HG02678 (cell line): ENCODE results near the gene NFASC.

Experiments used
- ATAC-seq: cut with Tn5 transposase; IDR thresholded peaks from one replicate; pipeline ENCODE4 v1.9.1; 2021; ENCODE audit warnings: mild to moderate bottlenecking, moderate library complexity; ENCODE audit not compliant: unreplicated experiment

NFASC gene

DNA sequence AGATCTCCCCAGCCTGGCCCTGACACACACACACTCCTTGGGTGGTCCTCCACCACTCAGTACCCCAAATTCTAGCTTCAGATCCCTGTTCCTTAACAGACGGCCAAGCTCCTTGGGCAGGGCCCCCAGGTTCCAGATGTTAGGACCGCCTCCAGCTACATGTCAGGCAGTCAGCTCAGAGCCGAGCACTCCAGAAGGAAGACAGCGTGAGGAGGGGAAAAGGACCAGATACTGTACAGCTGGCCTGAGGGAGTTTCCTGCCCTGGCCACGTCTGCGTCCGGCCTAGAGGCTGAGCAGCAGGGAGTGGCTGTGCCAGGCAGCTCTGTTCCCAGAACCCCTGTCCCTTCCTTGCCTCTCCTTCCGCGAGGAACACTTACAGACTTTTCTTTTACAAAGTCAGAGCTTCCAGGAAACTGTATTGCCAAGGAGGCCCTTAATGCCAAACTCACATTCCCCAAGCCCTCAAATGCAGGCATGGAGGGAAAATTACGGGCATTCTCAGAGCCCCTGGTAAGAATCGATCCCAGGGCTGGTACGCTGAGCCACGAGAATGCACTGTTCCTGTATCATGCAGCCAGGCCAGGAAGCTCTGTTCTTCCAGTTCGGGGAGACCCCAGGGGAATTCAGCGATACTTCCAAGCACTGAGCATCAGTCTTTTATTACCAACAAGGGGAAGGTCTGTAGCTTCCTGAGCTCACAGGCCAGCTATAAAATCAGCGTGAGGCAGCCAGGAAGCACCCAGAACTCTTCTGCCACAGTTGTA is 127.1 kb downstream of the NFASC start:
- ATAC-seq, result no peak

DNA sequence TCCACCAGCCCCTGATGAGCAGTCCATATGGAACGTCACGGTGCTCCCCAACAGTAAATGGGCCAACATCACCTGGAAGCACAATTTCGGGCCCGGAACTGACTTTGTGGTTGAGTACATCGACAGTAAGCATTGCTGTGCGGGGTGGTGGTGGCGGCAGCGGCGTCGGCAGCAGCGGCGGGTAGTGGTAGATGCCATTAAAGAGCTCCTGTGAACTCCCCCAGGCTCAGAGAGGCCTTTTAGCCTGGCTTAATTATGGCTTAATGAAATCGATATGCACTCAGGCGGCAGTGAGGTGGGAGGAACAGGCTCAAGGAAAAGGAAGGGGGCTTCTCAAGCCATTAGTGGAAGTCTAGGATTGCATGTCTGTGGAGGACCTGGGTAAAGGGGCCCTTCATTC is 130.5 kb downstream of the NFASC start:
- ATAC-seq, result no peak

- no peak for ATAC-seq
These were observed 132.0 kb downstream of the NFASC start for GRCh38 chr1:205002705-205003104.

- no peak for ATAC-seq
These were observed 132.9 kb downstream of the NFASC start for GRCh38 chr1:205003358-205004131.

GRCh38 chr1:205004351-205004750 is 133.7 kb downstream of the NFASC start:
- ATAC-seq, result no peak

DNA sequence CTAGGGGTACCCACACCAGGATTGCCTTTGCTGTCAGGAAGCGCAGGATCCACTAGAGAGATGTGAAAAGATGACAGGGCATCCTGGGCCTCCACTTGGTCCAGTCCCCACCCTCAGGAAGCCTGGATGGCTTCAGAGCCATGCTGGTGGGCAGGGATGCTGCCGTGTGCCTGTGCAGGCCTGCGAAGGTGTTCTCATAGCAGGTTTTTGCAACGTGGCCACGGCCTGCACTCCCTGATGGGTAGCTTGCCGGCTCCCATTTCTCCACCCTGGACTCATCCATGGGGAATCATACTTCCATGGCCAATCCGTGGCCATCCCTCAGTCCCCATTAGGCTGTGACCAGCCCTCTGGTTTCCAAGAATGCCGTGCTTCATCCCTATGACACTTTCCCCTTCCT is 138.2 kb downstream of the NFASC start:
- no peak for ATAC-seq

DNA sequence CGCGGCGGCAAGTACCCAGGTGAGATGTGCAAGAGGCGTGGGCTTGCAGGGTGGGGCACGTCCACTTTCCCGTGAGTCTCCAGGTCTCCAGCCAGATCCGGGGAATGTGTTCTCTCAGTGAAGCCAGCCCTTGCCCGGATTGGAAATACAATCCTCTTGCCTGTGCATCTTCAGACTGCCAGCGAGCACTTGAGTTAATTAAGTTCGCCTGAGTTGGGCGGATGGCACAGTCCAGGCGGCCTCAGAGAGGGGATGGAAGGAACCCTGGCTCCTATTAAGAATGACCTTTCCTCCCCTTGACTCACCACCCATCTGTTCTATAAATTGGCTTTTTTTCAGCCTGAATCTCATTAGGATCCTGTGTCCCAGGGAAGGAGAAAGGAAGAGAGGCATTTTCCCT is 139.0 kb downstream of the NFASC start:
- ATAC-seq, result no peak

DNA sequence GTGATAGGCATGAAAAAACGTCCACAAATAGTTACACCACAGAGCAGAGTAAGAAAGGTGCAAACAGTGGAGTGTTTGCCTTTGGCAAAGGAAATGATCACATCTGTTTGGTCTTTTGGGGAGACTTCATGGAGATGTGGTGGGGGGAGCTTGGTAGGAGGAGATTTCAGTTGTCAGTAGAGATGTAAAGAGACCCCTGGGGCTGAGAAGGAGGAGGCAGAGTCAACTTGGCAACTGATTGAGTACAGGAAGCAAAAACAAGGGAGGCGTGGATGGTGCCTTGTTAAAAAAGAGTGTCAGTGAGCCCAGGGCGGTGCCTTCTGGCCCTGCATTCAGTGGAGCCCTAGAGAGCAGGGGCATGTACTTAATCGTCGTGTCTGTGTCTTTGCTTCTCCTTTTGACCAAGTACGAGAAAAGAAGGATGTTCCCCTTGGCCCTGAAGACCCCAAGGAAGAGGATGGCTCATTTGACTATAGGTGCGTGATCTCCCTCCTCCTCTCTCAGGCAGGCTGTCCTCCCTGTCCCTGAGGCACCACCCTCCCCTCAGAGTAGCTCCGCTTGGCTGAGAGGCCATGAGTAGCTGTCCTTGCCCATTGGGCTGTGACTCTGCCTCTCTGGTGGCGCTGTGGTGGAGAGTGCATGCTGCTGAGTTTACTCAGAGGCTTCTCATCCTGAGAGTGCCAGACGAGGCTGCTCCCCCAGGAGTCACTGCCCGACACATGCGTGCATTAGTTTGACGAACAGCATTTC is 141.9 kb downstream of the NFASC start:
- no peak for ATAC-seq

DNA sequence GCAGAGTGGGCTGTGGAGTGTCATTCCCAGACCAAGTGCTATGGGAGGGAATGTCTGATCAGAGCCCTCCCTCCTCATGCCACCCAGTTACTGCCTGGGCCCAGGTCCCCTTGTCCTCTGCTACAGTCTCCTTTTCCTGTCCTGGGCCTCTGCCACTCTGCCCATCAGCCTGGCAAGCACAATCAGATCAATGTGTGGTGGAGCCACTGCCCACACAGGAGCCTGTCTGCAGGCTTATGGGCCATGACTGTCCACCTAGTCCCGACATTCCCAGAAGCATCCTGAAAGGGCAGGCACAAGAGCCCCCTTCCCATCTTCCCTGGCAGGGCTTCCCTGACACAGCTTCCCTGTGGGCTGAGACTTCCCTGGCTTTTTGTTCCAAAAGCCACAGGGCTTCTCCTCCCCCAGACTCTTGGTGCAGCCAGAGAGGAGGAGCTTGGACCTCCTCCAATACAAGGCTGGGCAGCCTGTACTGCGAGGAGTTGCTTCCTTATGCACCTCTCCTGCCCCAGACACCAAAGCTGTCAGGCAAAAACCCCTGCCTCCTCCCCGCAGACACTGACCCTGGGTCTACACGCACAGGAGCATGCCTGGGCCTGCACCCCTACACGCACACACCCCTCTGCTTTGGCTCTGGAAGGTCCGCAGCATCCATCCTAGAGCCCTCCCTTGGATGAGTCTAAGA is 143.2 kb downstream of the NFASC start:
- ATAC-seq, result no peak

DNA sequence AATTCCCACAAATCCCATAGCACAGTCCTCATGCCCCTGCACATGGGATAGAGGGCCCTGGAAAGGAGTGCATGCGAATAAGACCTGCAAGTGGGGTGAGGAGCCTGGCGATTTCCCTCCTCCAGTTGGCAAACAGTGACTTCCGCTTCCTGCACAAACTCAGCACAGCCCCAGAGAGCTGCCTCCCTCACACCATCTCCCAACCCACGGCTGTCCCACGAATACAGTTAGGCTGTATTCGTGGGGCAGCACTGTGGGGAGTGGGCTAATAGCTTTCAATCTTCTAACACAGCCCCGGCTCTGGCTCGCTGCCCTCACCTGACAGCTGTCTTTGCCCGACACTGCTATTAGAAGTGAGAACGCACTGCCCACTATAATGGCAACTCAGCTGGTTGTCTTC is 144.1 kb downstream of the NFASC start:
- no peak for ATAC-seq

DNA sequence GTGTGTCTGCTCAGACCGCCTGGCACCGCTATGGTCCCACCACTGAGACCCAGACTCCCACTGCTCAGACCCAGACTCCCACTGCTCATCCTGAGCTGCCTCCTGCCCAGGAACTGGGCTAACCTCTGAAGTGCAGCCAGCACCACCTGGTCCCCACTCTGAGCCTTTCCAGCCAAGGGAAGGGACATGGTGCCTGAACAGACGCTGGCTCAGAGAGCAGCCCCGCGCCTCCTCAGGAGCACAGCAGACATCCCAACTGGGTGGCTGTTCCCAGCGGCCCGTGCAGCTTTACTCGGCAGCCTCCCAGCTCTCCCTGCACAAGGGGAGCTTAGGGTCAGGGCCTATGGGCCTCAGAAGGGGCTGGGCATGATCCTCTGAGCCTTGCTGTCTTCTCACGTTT is 144.6 kb downstream of the NFASC start:
- ATAC-seq, result no peak

DNA sequence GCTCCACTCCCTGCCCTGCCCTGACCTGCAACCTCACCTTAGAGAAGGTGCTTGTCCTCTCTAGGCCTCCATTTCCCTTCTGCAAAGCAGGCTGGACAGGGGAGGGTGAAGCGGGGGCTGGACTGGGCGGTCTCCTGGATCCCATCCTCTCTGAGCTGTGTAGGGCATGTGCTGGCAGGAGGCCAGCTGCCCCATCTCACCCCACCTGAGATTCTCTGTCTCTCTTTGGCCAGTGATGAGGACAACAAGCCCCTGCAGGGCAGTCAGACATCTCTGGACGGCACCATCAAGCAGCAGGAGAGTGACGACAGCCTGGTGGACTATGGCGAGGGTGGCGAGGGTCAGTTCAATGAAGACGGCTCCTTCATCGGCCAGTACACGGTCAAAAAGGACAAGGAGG is 145.4 kb downstream of the NFASC start:
- ATAC-seq, result no peak

GRCh38 chr1:205016584-205016983 is 145.9 kb downstream of the NFASC start:
- ATAC-seq, result no peak

DNA sequence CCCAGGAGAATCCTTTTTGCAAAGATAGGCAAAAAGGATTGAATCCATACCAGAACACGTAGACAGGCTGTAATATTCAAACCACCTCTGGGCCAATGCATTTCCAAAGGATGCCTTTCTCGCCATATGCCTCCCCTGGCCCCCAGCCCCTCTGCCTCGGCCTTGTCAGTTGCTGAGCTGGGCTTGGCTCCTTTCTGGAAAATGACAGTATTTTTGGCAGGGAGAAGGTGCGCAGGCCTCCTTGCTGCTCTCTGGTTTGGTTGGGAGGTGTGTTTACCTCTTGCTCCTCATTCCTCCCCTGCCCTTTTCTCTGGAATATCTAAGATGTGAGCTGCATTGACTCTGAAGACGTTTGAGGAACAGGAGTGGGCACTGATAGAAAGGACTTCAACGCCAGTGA is 146.3 kb downstream of the NFASC start:
- ATAC-seq, result no peak

DNA sequence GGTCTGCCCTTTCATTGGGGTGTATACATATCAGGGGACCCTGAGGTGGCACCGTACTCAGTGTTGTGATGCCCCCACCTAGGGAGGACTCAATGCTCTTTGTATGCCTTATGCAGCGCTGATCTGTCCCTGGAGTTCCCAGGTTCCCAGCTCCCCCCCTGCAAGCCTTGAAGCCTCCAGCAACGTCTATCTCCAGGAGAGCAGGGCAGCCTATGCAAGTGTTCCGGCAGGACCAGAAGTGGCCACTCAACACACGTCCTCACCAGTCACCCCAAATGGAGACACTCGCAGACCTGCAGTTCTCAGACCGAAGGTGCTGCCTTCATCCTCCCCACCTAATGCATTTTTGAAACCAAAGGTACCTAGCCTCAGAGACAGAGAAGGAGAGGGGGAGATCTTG is 147.1 kb downstream of the NFASC start:
- ATAC-seq, result no peak

DNA sequence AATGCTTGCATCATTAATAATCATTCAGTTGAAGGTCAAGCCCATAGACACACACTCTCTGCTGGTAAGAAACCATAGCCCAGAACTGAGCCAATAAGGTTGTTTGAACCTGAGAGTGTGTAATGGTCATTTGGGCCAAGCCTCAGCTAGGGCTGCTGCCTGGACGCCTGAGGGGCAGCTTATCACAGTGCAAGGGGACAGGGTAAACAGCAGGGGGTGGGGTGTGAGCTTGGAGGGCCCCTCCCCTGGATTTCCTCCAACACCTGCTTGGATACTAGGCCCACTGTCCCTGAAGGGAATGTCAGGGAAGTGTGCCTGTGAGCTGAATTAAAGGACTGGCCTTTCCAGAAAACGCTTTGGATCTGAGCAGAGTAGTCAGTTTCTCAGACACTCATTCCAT is 147.7 kb downstream of the NFASC start:
- ATAC-seq, result no peak

- no peak for ATAC-seq
These were observed 149.8 kb downstream of the NFASC start for GRCh38 chr1:205020466-205020865.

GRCh38 chr1:205024679-205025078 is 154.0 kb downstream of the NFASC start:
- ATAC-seq, result no peak

GRCh38 chr1:205025239-205025638 is 154.6 kb downstream of the NFASC start:
- no peak for ATAC-seq

DNA sequence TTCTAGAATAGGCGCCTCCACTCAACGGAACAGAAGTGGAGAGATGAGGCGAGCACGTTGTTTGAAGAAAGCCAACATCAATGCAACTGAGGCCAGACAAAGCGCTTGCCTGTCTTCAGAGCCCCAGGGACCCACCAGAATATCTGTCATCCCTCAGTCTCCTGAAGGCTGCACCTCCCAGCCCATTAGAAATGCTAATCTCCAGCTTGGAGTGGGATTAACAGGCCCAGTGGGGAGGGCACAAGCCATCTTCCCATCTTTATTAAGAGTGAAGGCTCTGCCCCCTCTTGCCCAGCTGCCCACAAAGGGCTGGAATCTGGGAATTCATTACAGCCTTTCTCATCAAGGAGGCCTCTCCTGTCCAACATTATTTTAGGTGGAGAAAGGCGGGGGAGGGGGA is 155.5 kb downstream of the NFASC start:
- ATAC-seq, result no peak

DNA sequence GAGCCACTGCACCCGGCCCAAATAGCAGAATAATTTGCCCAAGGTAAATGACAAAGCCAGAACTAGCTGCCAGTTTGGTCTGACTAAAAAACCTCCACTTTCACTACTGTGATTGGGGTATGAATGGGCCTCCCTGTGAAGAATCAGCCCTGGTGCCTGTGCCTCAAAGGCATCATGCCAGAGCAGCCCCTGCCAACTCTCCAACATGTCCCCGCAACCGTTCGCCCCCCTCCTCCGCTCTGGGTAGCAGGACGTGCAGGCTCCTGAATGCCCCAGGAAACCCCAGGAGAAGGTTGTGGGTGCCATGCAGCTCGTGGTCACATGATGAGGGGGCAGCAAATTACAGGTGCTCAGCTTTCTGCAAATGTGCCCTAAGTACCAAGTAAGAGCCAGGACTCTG is 157.7 kb downstream of the NFASC start:
- no peak for ATAC-seq
